Mesothelial cell of epicardium (in vitro differentiated cells): ENCODE measurements around the gene PCCA. TPM values are rescaled to one million over a fixed set of nuclear protein-coding genes. Genes with fewer than 3 reads are reported as not detected.

Source experiments
- DNase-seq, 2 experiments: peaks; one replicate each; pipeline ENCODE4 v3.0.0; 2021; ENCODE audit warnings: low spot score in 2 of 2; ENCODE audit not compliant: unreplicated experiment in 2 of 2
- H3K27ac Mint-ChIP-seq: 2 replicates; pipeline ENCODE4 v1.8.0; 2021; ENCODE audit warnings: mixed read lengths
- H3K27me3 Mint-ChIP-seq: 2 replicates; pipeline ENCODE4 v1.8.0; 2021; ENCODE audit warnings: low read depth, mixed read lengths
- H3K36me3 Mint-ChIP-seq: 2 replicates; pipeline ENCODE4 v1.8.0; 2021; ENCODE audit warnings: mixed read lengths
- H3K4me1 Mint-ChIP-seq: 2 replicates; pipeline ENCODE4 v1.8.0; 2021; ENCODE audit warnings: mixed read lengths
- H3K4me3 Mint-ChIP-seq: 2 replicates; pipeline ENCODE4 v1.8.0; 2021; ENCODE audit warnings: mild to moderate bottlenecking, moderate library complexity, mixed read lengths
- H3K9me3 Mint-ChIP-seq: 2 replicates; pipeline ENCODE4 v1.8.0; 2021; ENCODE audit warnings: mixed read lengths
- total RNA-seq: library from RNA; stranded (reverse); gene quantifications from 3 replicates; pipeline ENCODE4 v1.2.1, GENCODE V29; 2021
- TF ChIP-seq, protein P1 (sequence below): fragments of 200-600 bp; sonication (generic); IDR thresholded peaks from one replicate; pipeline ENCODE4 v1.5.0; 2021; ENCODE audit warnings: antibody characterized with exemption; ENCODE audit not compliant: unreplicated experiment

The PCCA gene
- total RNA-seq, 1 donor from 2014 or later = 41.6 TPM

- H3K27me3 Mint-ChIP-seq = no peaks in the 10 kb centered on the region
- H3K4me1 Mint-ChIP-seq = peaks cover 8% of the 10 kb centered on the region
- TF ChIP-seq, protein P1, sequence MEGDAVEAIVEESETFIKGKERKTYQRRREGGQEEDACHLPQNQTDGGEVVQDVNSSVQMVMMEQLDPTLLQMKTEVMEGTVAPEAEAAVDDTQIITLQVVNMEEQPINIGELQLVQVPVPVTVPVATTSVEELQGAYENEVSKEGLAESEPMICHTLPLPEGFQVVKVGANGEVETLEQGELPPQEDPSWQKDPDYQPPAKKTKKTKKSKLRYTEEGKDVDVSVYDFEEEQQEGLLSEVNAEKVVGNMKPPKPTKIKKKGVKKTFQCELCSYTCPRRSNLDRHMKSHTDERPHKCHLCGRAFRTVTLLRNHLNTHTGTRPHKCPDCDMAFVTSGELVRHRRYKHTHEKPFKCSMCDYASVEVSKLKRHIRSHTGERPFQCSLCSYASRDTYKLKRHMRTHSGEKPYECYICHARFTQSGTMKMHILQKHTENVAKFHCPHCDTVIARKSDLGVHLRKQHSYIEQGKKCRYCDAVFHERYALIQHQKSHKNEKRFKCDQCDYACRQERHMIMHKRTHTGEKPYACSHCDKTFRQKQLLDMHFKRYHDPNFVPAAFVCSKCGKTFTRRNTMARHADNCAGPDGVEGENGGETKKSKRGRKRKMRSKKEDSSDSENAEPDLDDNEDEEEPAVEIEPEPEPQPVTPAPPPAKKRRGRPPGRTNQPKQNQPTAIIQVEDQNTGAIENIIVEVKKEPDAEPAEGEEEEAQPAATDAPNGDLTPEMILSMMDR = no peak
- H3K36me3 Mint-ChIP-seq = peaks cover 19% of the 10 kb centered on the region
- no peak overlapping the region for H3K27ac Mint-ChIP-seq
- DNase-seq = no peak
- H3K4me3 Mint-ChIP-seq = no peak overlapping the region
- H3K9me3 Mint-ChIP-seq = peaks cover 7% of the 10 kb centered on the region
Observed at GRCh38 chr13:100537951-100538462, 449.1 kb downstream of the PCCA start.

- Mint-ChIP-seq H3K27ac (no peak overlapping the region), H3K4me1 (peaks cover 8% of the 10 kb centered on the region), H3K9me3 (peaks cover 7% of the 10 kb centered on the region), H3K4me3 (no peak overlapping the region), H3K27me3 (no peaks in the 10 kb centered on the region), H3K36me3 (peaks cover 12% of the 10 kb centered on the region)
- DNase-seq = no peak
- TF ChIP-seq, protein P1 = no peak
Observed at GRCh38 chr13:100540621-100541020, 451.7 kb downstream of the PCCA start.

DNA sequence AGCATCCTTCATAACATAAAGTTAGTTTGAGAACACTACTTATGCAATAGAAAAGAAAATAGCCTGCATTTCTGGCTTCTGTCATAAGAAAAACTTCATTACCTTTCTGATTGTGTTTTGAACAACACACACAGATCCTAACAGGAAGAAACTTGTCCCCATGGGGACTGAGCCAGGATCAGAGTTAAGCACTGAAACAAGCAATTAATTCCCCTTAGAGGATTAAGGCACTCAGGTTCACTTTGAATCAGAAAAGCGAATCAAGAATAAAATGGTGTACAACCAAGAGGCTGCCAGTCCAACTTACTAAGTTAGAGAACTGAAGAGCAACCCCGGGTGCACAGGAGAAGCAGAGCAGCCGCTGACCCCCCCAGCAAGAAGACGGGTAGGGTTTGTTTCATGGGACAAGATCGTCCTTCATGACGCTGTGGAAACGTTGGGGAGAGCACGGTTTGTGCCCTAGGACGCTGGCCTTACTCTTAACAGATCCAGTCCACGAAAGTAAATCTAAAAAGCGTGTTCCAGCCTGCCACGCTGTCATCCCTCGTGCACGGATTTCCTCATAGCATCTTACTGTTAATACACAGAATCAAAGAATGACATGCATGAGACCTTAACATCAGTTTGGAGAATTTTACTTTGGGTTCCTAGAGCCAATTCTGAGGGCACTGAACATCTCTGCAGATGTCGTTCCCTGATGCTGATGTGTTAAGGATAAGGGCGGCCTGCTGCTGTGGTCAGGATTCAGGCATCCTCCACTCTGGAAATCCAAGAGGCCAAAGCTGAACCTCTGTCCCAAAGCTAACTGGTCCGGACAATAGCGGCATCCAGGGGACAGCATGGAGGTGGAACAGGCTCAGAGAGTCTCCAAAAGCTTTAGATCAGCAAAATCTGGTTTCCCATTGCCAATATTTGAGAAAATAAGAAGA, 453.3 kb downstream of the PCCA start:
- TF ChIP-seq, protein P1 = no peak
- H3K36me3 Mint-ChIP-seq = peaks cover 10% of the 10 kb centered on the region
- no peaks in the 10 kb centered on the region for H3K27me3 Mint-ChIP-seq
- DNase-seq = peak in 1 of 2 experiments; percentile 37
- H3K4me3 Mint-ChIP-seq = no peak overlapping the region
- peaks cover 7% of the 10 kb centered on the region for H3K9me3 Mint-ChIP-seq
- H3K4me1 Mint-ChIP-seq = peaks cover 8% of the 10 kb centered on the region
- no peak overlapping the region for H3K27ac Mint-ChIP-seq

DNA sequence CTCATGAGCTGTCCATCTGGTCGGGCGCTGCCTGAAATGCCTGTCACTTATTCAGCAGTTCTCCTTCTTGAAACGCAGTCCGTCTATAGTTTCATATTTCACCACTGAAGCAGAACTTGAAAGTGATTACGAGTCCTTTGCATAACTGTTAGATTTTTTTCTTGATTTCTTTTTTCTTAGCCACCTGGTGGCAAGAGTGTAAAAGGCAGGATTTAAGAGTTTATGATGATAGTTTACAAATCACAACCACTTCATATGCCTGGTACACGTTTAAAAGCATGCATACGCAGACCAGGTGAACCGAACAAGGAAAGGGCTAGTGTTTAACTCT, 453.9 kb downstream of the PCCA start:
- H3K27ac Mint-ChIP-seq = no peak overlapping the region
- H3K27me3 Mint-ChIP-seq = no peaks in the 10 kb centered on the region
- no peak for DNase-seq
- peaks cover 7% of the 10 kb centered on the region for H3K9me3 Mint-ChIP-seq
- no peak overlapping the region for H3K4me3 Mint-ChIP-seq
- H3K4me1 Mint-ChIP-seq = peaks cover 14% of the 10 kb centered on the region
- TF ChIP-seq, protein P1 = peak; percentile 81
- H3K36me3 Mint-ChIP-seq = peaks cover 5% of the 10 kb centered on the region

DNA sequence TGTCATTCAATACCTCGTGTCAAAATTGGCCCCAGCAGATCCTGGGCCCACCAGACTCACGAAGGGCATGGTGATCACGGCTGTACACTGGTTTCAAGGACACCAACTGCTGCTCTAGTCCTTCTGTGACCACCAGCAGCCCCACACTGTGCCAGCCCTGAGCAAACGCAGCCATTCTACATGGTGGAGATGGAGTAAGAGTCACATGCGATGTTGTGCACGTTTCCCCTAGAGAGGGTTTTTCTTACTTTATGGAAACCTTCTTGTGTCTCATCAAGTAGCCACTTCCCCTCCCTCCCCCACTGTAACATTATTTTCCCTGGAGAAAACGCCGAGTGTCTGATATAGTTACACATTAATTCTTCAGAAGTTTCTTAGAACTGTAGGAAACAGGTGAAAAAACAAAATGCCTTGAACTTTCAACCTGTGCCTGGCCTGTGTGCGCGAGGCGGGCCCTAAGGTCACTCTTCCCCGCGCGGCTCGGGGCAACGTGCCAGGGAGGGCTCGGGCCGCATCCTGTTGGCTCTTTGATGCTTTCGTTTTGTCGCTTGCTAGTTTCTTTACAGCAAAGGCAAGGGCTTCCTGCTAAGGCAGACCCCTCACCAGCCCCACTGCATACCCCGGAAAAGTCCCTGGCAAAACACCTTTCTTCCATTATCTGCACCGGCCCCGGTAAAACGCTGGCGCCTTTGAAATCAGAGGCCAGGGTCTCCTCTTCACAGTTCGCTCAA, 455.1 kb downstream of the PCCA start:
- peaks cover 5% of the 10 kb centered on the region for H3K36me3 Mint-ChIP-seq
- peaks cover 17% of the 10 kb centered on the region for H3K4me1 Mint-ChIP-seq
- no peak overlapping the region for H3K4me3 Mint-ChIP-seq
- DNase-seq = no peak
- H3K9me3 Mint-ChIP-seq = peaks cover 4% of the 10 kb centered on the region
- H3K27ac Mint-ChIP-seq = no peak overlapping the region
- TF ChIP-seq, protein P1 = no peak
- H3K27me3 Mint-ChIP-seq = no peaks in the 10 kb centered on the region
